Stomach (tissue), 4 donors: ENCODE results near the gene ACTL7A.

ENCODE experiments used
- CTCF ChIP-seq, 7 experiments: fragments of 450-650 bp in 4 of 7; fragments of 200-600 bp in 3 of 7; sonication (generic) in 3 of 7; IDR thresholded peaks; one replicate each; pipeline ENCODE4 v1.5.1; 2016 to 2019; ENCODE audit warnings: antibody characterized with exemption in 7 of 7, control low read depth in 2 of 7, mild to moderate bottlenecking in 1 of 7
- EP300 ChIP-seq: sonication (generic); formaldehyde crosslinking; IDR thresholded peaks from one replicate; pipeline ENCODE4 v1.6.1; 2017; ENCODE audit warnings: antibody characterized with exemption
- POLR2A ChIP-seq, 4 donors: fragments of 450-650 bp; IDR thresholded peaks; one replicate each; pipeline ENCODE4 v1.6.1; 2016; ENCODE audit warnings: antibody characterized with exemption in 4 of 4, control low read depth in 2 of 4, mild to moderate bottlenecking in 1 of 4, moderate library complexity in 1 of 4
- POLR2AphosphoS5 ChIP-seq, 3 donors: sonication (generic); formaldehyde crosslinking; IDR thresholded peaks; one replicate each; pipeline ENCODE4 v1.6.1; 2016; ENCODE audit warnings: antibody characterized with exemption in 3 of 3

GRCh38 chr9:108867829-108868228 is 5.8 kb downstream of the ACTL7A start:
- no peak for TF ChIP-seq CTCF (IDR thresholded peaks at IDR 0.05)
- TF ChIP-seq EP300: no peak
- no peak for TF ChIP-seq POLR2A (IDR thresholded peaks at IDR 0.05)
- no peak for TF ChIP-seq POLR2AphosphoS5 (IDR thresholded peaks at IDR 0.05)
